Spleen (tissue), 7 donors: ENCODE results near the gene TJP3.

ENCODE experiments used
- CTCF ChIP-seq, 11 experiments: fragments of 200-600 bp in 7 of 11; fragments of 450-650 bp in 4 of 11; sonication (generic) in 4 of 11; IDR thresholded peaks in 8 of 11; conservative IDR thresholded peaks in 3 of 11; 1 replicate in 7 of 11; 2 replicates in 4 of 11; pipeline versions ENCODE4 v1.4.0 to v1.8.0; 2016 to 2021; ENCODE audit warnings: antibody characterized with exemption in 11 of 11, inconsistent platforms in 4 of 11, mild to moderate bottlenecking in 1 of 11
- POLR2A ChIP-seq, 3 donors: fragments of 450-650 bp; IDR thresholded peaks; one replicate each; pipeline ENCODE4 v1.5.1; 2017; ENCODE audit warnings: antibody characterized with exemption in 3 of 3, mild to moderate bottlenecking in 1 of 3
- donor health status: DM: no; HTN: no; CAD: no; lungs with moderate emphysema.
- donor health status: DM: no; HTN: no; CAD: no.
- donor health status: DM: no; HTN: no; CAD: no.

GRCh38 chr19:3737487-3738205 lies 29.5 kb downstream of the TJP3 start:
- TF ChIP-seq CTCF (IDR thresholded peaks at IDR 0.05 in 8 of 11, conservative IDR thresholded peaks at IDR 0.05 in 3 of 11) (no peak), POLR2A (IDR thresholded peaks at IDR 0.05) (no peak)
